ENCODE measurements around the gene C9orf50.

C9orf50 gene

GRCh38 chr9:129566563-129567266, 54.2 kb downstream of the C9orf50 start:
- Histone ChIP-seq H3K79me2 (no peaks in the 10 kb centered on the region), H3K4me2 (ENCODE audit: low read length) (no peak overlapping the region), H3K36me3 (ENCODE audit: control insufficient read depth, insufficient read depth, low read length) (no peaks in the 10 kb centered on the region), H3K4me3 (ENCODE audit: low read depth, low read length) (no peak overlapping the region), H3K27ac (no peak overlapping the region), H3K4me1 (peaks cover 9% of the 10 kb centered on the region), H3K9me3 (ENCODE audit: control insufficient read depth, low read length) (no peaks in the 10 kb centered on the region), H3K27me3 (ENCODE audit: control insufficient read depth, insufficient read depth, low read length) (no peaks in the 10 kb centered on the region), H2AFZ (no peak overlapping the region), H3K9ac (no peak overlapping the region)
- TF ChIP-seq CTCF (IDR thresholded peaks at IDR 0.05): no peak

GRCh38 chr9:129562917-129563316, 58.0 kb downstream of the C9orf50 start:
- peaks cover 2% of the 10 kb centered on the region for H3K4me1 ChIP-seq
- no peak overlapping the region for H3K9ac ChIP-seq
- no peak overlapping the region for H2AFZ ChIP-seq
- no peaks in the 10 kb centered on the region for H3K27me3 ChIP-seq (ENCODE audit: control insufficient read depth, insufficient read depth, low read length)
- H3K4me2 ChIP-seq (ENCODE audit: low read length): no peak overlapping the region
- H3K9me3 ChIP-seq (ENCODE audit: control insufficient read depth, low read length): no peaks in the 10 kb centered on the region
- no peak overlapping the region for H3K27ac ChIP-seq
- H3K4me3 ChIP-seq (ENCODE audit: low read depth, low read length): no peak overlapping the region
- H3K79me2 ChIP-seq: no peaks in the 10 kb centered on the region
- TF ChIP-seq CTCF (IDR thresholded peaks at IDR 0.05): no peak
- H3K36me3 ChIP-seq (ENCODE audit: control insufficient read depth, insufficient read depth, low read length): no peaks in the 10 kb centered on the region

- no peaks in the 10 kb centered on the region for H3K36me3 ChIP-seq (ENCODE audit: control insufficient read depth, insufficient read depth, low read length)
- H3K4me3 ChIP-seq (ENCODE audit: low read depth, low read length): no peak overlapping the region
- H3K27me3 ChIP-seq (ENCODE audit: control insufficient read depth, insufficient read depth, low read length): no peaks in the 10 kb centered on the region
- H3K9me3 ChIP-seq (ENCODE audit: control insufficient read depth, low read length): no peaks in the 10 kb centered on the region
- H3K27ac ChIP-seq: no peak overlapping the region
- H2AFZ ChIP-seq: no peak overlapping the region
- no peak for TF ChIP-seq CTCF (IDR thresholded peaks at IDR 0.05)
- H3K4me1 ChIP-seq: no peaks in the 10 kb centered on the region
- H3K4me2 ChIP-seq (ENCODE audit: low read length): no peak overlapping the region
- no peaks in the 10 kb centered on the region for H3K79me2 ChIP-seq
- no peak overlapping the region for H3K9ac ChIP-seq
Observed at GRCh38 chr9:129562514-129562913, 58.4 kb downstream of the C9orf50 start.

Measured in parathyroid adenoma (tissue), 2 donors.